ENCODE data around the gene XBP1.

- TF ChIP-seq, protein P1, sequence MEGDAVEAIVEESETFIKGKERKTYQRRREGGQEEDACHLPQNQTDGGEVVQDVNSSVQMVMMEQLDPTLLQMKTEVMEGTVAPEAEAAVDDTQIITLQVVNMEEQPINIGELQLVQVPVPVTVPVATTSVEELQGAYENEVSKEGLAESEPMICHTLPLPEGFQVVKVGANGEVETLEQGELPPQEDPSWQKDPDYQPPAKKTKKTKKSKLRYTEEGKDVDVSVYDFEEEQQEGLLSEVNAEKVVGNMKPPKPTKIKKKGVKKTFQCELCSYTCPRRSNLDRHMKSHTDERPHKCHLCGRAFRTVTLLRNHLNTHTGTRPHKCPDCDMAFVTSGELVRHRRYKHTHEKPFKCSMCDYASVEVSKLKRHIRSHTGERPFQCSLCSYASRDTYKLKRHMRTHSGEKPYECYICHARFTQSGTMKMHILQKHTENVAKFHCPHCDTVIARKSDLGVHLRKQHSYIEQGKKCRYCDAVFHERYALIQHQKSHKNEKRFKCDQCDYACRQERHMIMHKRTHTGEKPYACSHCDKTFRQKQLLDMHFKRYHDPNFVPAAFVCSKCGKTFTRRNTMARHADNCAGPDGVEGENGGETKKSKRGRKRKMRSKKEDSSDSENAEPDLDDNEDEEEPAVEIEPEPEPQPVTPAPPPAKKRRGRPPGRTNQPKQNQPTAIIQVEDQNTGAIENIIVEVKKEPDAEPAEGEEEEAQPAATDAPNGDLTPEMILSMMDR (IDR thresholded peaks at IDR 0.05; ENCODE audit: insufficient read depth, low read length, poor library complexity, severe bottlenecking): no peak
- no peak for TF ChIP-seq EZH2phosphoT487 (conservative IDR thresholded peaks at IDR 0.05; ENCODE audit: low read length)
Observed at GRCh38 chr22:28780296-28780695, 20.1 kb downstream of the XBP1 start.
